Measurements from ENCODE around the gene REXO1. TPM values are rescaled to one million over a fixed set of nuclear protein-coding genes. Genes with fewer than 3 reads are reported as not detected.

The REXO1 gene, protein sequence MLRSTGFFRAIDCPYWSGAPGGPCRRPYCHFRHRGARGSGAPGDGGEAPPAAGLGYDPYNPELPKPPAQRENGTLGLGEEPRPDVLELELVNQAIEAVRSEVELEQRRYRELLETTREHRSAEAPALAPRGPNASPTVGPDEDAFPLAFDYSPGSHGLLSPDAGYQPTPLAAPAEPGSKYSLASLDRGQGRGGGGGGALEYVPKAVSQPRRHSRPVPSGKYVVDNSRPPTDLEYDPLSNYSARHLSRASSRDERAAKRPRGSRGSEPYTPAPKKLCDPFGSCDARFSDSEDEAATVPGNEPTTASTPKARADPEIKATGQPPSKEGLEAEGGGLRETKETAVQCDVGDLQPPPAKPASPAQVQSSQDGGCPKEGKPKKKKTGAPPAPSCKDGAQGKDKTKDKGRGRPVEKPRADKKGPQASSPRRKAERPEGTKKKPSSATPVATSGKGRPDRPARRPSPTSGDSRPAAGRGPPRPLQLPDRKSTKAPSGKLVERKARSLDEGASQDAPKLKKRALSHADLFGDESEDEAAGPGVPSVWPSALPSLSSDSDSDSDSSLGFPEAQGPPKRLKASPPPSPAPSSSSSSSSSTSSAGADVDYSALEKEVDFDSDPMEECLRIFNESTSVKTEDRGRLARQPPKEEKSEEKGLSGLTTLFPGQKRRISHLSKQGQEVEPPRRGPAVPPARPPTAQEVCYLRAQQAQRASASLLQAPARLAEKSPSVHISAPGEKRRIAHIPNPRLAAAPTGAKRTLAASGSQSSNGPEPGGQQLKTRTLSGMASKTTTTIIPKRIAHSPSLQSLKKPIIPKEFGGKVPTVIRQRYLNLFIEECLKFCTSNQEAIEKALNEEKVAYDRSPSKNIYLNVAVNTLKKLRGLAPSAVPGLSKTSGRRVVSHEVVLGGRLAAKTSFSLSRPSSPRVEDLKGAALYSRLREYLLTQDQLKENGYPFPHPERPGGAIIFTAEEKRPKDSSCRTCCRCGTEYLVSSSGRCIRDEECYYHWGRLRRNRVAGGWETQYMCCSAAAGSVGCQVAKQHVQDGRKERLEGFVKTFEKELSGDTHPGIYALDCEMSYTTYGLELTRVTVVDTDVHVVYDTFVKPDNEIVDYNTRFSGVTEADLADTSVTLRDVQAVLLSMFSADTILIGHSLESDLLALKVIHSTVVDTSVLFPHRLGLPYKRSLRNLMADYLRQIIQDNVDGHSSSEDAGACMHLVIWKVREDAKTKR
- polyA plus RNA-seq (2012; ENCODE audit: insufficient read length, low read depth): 155 TPM

DNA sequence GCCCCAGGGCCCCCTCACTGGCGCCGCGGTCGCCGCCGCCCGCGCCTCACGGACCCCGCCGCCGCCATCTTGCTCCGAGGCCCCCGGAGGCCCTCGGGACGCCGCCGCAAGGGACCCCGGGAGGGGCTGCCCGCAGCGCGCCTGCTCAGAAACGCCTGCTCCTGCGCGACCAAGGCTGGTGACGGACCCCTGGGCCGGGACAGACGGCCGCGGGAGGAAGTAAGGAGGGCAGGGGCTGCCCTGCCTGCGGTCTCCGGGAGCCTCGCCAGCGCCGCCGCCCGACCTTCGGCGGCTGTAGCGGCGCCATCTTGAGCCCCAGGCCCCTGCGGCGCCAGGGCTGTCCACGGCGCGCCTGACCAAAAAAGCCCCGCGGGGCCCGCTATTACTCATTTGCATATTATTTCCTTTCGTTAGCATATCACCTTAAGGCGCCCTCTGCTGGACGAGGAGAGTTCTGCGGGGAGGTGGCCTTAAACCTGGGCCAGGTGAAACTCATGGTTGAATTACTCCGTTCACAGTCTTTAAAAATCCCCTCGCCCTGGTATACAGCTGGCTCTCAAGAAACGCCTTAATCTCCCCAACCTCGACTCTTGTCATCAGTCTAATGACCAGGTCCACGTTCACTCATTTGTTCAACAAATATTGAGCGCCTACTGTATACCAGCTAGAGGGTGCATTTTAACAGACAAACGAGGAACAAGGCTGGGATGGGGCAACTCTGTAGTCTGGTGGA lies at the start of gene REXO1:
REXO1 (minus strand) TSS at position 85 of the 733 bp plus-strand sequence. CDS start 125 bp downstream, outside the sequence.
- TF ChIP-seq, protein P1, sequence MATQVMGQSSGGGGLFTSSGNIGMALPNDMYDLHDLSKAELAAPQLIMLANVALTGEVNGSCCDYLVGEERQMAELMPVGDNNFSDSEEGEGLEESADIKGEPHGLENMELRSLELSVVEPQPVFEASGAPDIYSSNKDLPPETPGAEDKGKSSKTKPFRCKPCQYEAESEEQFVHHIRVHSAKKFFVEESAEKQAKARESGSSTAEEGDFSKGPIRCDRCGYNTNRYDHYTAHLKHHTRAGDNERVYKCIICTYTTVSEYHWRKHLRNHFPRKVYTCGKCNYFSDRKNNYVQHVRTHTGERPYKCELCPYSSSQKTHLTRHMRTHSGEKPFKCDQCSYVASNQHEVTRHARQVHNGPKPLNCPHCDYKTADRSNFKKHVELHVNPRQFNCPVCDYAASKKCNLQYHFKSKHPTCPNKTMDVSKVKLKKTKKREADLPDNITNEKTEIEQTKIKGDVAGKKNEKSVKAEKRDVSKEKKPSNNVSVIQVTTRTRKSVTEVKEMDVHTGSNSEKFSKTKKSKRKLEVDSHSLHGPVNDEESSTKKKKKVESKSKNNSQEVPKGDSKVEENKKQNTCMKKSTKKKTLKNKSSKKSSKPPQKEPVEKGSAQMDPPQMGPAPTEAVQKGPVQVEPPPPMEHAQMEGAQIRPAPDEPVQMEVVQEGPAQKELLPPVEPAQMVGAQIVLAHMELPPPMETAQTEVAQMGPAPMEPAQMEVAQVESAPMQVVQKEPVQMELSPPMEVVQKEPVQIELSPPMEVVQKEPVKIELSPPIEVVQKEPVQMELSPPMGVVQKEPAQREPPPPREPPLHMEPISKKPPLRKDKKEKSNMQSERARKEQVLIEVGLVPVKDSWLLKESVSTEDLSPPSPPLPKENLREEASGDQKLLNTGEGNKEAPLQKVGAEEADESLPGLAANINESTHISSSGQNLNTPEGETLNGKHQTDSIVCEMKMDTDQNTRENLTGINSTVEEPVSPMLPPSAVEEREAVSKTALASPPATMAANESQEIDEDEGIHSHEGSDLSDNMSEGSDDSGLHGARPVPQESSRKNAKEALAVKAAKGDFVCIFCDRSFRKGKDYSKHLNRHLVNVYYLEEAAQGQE (IDR thresholded peaks at IDR 0.05; ENCODE audit: insufficient read depth in 1 of 2, low read depth in 2 of 2, low read length in 2 of 2): 0 out of 4 replicates have a peak, but pooled peaks of 1 of the 2 experiments have one; percentile 45
- TF ChIP-seq POLR2AphosphoS5 (IDR thresholded peaks at IDR 0.05; ENCODE audit: low read depth, low read length) (no peak; the same call in 1 of the 2 replicates), FOXP2 (optimal IDR thresholded peaks at IDR 0.05; ENCODE audit: borderline replicate concordance, extremely low read depth, extremely low read length, insufficient read depth) (peak; percentile 64), SIN3A (IDR thresholded peaks at IDR 0.05; ENCODE audit: borderline replicate concordance, insufficient read depth, low read length) (no peak), TAF1 (IDR thresholded peaks at IDR 0.05; ENCODE audit: borderline replicate concordance, insufficient read depth, low read length) (peak; percentile 87)

DNA sequence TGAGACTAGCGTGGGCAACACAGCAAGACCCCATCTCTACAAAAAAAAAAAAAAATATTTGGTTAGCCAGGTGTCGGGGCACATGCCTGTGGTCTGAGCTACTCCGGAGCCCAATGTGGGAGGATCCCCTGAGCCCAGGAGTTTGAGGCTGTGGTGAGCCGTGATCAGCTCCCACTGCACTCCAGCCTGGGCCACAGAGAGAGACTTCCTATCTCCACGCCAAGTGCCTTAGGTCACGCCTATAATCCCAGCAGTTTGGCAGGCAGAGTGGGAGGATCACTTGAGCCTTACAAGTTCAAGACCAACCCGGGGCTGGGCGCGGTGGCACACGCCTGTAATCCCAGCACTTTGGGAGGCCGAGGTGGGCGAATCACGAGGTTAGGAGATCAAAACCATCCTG lies 48.2 kb upstream of the REXO1 start:
- TF ChIP-seq TAF1 (IDR thresholded peaks at IDR 0.05; ENCODE audit: borderline replicate concordance, insufficient read depth, low read length) (no peak), POLR2AphosphoS5 (IDR thresholded peaks at IDR 0.05; ENCODE audit: low read depth, low read length) (no peak), FOXP2 (optimal IDR thresholded peaks at IDR 0.05; ENCODE audit: borderline replicate concordance, extremely low read depth, extremely low read length, insufficient read depth) (no peak), SIN3A (IDR thresholded peaks at IDR 0.05; ENCODE audit: borderline replicate concordance, insufficient read depth, low read length) (no peak)
- TF ChIP-seq, protein P1 (IDR thresholded peaks at IDR 0.05; ENCODE audit: insufficient read depth in 1 of 2, low read depth in 2 of 2, low read length in 2 of 2): no peak

DNA sequence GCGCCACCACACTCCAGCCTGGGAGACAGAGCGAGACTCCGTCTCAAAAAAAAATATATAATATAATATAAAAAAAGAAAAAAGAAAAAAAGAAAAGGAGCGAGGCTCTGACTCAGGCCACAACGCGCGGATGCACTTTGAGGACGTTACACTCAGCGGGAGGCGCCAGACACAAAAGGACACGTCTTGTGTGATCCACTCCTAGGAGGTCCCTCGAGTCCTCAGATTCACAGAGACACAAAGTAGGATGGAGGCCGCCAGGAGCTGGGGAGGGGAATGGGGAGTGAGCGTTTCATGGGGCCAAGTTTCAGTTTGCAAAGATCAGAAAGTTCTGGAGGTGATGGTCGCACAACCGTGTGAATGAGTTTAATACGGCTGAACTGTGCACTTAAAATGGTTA lies 45.5 kb upstream of the REXO1 start:
- TF ChIP-seq SIN3A (IDR thresholded peaks at IDR 0.05; ENCODE audit: borderline replicate concordance, insufficient read depth, low read length): no peak
- TF ChIP-seq POLR2AphosphoS5 (IDR thresholded peaks at IDR 0.05; ENCODE audit: low read depth, low read length): no peak
- TF ChIP-seq TAF1 (IDR thresholded peaks at IDR 0.05; ENCODE audit: borderline replicate concordance, insufficient read depth, low read length): no peak
- TF ChIP-seq, protein P1 (IDR thresholded peaks at IDR 0.05; ENCODE audit: insufficient read depth in 1 of 2, low read depth in 2 of 2, low read length in 2 of 2): no peak
- no peak for TF ChIP-seq FOXP2 (optimal IDR thresholded peaks at IDR 0.05; ENCODE audit: borderline replicate concordance, extremely low read depth, extremely low read length, insufficient read depth)

DNA sequence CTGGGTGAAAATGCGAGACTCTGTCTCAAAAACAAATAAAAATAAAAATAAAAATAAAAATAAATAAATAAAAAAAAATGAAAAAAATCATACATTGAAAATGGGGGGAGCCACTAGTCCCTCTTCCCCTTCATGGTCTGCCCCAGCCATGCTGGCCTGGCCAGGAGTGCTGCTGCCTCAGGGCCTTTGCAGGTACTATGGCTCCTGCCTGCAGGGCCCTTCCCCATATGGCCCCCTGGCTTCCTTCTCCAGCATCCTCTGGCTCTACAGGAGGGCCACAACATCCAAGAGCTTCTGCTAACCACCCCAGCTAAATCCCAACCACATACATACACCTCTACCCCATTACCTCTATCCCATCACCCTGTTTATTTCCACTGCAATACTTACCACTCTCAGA lies 41.6 kb upstream of the REXO1 start:
- TF ChIP-seq POLR2AphosphoS5 (IDR thresholded peaks at IDR 0.05; ENCODE audit: low read depth, low read length): no peak
- TF ChIP-seq SIN3A (IDR thresholded peaks at IDR 0.05; ENCODE audit: borderline replicate concordance, insufficient read depth, low read length): no peak
- TF ChIP-seq, protein P1 (IDR thresholded peaks at IDR 0.05; ENCODE audit: insufficient read depth in 1 of 2, low read depth in 2 of 2, low read length in 2 of 2): no peak
- TF ChIP-seq FOXP2 (optimal IDR thresholded peaks at IDR 0.05; ENCODE audit: borderline replicate concordance, extremely low read depth, extremely low read length, insufficient read depth): no peak
- TF ChIP-seq TAF1 (IDR thresholded peaks at IDR 0.05; ENCODE audit: borderline replicate concordance, insufficient read depth, low read length): no peak

Measured in PFSK-1 (cell line).